Left kidney (tissue), 2 donors: ENCODE measurements around the gene SPNS2. TPM values are rescaled to one million over a fixed set of nuclear protein-coding genes. Genes with fewer than 3 reads are reported as not detected.

Experiments
- DNase-seq: peaks from one replicate; pipeline ENCODE4 v3.0.0-alpha.2; 2013
- polyA plus RNA-seq: library from polyadenylated mRNA; unstranded; fragments of 120-200 nt; gene quantifications from one replicate; pipeline ENCODE4 v1.2.1, GENCODE V29; 2013; ENCODE audit not compliant: insufficient read length

Gene SPNS2
- polyA plus RNA-seq, 1 donor = 32.3 TPM

- DNase-seq = no peak
These were observed 18.5 kb upstream of the SPNS2 start for GRCh38 chr17:4479982-4480751.

GRCh38 chr17:4480929-4481898 lies 17.5 kb upstream of the SPNS2 start:
- DNase-seq = no peak

GRCh38 chr17:4482338-4483011 lies 16.2 kb upstream of the SPNS2 start:
- DNase-seq = no peak

DNA sequence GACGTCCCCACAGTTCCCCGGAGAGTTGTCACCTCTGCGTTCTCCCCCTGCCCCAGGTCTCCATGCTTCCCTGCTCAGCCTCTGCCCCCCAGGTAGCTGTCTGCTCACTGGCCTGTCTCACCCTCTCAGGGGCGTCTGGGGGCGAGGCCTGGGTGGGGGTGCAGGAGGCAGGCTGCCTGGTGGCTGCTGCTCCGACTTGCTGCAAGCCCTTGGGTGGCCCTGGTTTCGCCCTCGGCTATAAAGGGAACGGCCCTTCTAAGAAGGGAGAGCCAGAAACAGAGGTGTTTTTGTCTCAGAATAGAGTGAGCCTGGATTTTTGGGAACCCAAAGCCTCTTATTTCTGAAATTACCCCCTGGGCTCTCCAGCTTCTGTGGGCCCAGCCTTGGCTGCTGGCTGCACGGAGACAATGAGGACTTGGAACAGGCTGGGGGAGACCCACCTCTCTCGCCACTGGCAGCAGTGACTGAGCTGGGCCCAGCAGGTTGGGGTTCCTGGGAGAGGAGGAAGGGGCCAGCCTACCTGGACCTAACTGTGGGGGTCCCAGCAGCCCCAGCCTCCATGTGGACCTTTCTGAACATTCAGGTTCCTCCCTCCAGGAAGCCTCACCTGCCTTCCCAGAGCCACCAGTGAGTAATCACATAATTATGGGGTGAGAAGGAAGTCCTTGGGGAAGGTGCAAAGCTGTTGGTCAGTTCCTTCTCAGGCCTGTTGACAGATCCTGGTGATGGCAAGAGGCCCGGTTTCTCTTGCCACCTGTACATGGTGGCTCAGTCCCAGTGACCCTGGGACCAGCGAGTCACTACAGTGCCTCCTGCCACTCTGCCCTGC lies 15.5 kb upstream of the SPNS2 start:
- no peak for DNase-seq

DNA sequence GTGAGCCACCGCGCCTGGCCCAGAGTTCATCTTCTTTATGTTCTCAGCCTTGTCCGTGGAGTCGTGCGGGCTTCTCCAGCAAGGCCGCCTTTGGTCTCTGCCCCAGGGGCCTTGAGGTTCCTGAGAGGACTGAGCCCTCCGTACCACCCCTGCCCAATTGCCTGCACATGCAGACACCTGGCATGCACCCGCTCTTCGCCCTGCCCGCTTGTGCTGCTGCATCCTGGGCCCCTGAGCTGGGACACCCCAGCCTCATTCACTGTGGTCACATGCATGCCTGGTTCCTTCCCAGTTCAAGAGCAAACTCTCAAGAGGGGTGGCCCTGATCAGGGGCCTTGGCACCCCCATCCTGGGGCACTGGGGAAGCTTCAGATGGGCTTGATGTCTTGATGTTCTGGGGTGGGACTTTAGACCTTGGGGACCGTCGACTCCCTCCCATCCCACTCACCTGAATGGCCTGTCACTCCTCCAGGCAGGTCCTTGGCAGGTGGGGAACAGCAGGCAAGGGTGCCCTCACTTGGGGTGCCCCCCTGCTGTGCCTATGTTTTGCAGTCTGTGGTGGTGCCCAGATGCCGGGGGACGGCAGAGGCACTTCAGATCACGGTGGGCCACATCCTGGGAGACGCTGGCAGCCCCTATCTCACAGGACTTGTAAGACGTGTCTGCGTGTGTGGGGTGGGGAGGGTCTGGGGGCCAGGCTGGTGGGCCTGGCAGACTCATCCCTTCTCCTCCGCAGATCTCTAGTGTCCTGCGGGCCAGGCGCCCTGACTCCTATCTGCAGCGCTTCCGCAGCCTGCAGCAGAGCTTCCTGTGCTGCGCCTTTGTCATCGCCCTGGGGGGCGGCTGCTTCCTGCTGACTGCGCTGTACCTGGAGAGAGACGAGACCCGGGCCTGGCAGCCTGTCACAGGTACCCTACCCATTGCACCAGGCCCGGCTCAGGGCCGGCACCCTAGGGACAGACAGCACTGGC lies 12.7 kb upstream of the SPNS2 start:
- DNase-seq = no peak

DNA sequence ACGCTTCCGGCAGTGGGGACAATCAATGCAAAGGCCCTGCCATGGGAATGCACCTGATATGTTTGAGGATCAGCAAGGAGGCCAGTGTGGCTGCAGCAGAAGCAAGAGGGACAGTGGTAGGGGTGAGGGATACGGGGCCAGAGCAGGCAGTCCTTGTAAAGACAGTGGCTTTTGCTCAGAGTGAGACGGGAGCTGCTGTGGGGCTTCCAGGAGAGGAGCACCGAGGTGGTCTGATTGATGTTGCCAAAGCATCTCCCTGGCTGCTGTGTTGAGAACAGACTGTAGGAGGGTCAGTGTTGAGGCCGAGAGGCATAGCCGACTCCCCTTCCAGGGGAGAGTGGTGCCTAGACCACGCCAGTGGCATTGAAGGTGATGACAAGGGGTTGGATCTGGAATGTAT lies 11.4 kb upstream of the SPNS2 start:
- DNase-seq = no peak

- DNase-seq = no peak
These were observed 10.6 kb upstream of the SPNS2 start for GRCh38 chr17:4487820-4488716.

DNA sequence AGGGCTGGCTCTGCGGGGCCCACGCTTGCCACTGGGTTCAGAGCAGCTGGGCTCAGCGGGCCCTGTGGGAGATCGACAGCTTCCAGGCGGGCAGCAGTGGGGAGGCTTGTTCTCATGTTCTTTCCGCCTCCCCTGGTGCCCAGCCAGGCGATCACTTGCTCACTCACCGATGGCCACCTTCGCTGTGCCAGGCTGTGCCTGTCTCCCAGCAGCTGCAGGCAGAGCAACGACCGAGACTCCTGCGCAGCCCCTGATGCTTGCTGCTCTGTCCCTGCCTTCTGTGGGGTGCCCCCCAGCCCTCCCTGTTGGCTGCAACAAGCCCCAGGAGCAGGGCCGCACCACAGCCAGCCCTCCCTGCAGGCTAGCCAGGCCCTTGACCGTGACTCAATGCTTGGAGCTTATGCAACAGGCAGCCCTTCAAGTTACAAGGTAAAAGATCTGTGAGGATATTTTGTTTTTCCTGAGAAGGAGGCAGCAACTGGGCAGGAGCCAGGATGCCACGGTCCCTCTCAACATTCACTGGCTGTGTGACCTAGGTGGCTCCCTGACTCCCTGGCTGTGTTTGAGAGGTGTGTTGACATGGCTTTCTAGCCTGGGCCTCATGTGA lies 9.6 kb upstream of the SPNS2 start:
- DNase-seq = no peak

- no peak for DNase-seq
These were observed 8.5 kb upstream of the SPNS2 start for GRCh38 chr17:4490109-4490591.

- DNase-seq = no peak
These were observed 8.0 kb upstream of the SPNS2 start for GRCh38 chr17:4490637-4491061.

DNA sequence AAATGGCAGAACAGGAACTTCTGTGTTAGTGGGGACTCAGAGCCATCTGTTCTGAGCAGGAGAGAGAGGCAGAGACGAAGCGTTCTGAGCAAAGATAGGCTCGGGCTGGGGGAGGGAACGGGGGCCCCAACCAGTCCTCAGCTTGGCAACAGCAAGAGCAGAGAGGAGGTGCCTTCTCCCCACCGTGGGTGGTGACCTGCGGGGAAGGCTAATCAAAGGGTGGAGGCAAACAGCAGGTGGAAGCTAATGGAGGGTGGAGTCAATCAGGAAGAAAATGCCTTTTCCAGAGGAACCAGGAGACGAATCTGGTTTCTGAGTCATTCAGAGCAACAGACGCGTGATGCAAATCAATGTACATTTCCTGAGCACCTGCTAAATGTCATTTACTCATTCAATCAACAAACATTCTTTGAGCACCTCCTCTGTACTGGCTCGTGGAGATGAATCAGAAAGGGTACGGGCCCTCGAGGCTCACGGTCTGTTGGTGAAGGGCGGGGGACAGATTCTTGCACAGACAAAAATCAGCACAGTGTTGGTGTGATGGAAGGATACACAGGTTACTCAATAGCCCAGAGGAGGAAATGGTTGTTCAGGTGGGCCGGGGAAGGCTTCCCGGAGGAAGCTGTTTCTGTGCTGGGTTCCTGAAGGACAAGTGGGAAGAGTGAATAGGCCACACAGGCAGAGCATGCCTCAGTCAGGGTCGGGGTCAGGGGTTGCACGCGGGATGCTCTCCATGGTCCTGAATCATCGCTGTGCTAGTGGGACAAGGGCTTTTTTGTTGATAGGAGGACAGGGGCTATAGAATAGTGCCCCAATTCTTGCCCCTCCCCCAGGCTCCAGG lies 5.7 kb upstream of the SPNS2 start:
- peak; percentile 82 for DNase-seq

GRCh38 chr17:4497101-4497824 lies 1.4 kb upstream of the SPNS2 start:
- no peak for DNase-seq

DNA sequence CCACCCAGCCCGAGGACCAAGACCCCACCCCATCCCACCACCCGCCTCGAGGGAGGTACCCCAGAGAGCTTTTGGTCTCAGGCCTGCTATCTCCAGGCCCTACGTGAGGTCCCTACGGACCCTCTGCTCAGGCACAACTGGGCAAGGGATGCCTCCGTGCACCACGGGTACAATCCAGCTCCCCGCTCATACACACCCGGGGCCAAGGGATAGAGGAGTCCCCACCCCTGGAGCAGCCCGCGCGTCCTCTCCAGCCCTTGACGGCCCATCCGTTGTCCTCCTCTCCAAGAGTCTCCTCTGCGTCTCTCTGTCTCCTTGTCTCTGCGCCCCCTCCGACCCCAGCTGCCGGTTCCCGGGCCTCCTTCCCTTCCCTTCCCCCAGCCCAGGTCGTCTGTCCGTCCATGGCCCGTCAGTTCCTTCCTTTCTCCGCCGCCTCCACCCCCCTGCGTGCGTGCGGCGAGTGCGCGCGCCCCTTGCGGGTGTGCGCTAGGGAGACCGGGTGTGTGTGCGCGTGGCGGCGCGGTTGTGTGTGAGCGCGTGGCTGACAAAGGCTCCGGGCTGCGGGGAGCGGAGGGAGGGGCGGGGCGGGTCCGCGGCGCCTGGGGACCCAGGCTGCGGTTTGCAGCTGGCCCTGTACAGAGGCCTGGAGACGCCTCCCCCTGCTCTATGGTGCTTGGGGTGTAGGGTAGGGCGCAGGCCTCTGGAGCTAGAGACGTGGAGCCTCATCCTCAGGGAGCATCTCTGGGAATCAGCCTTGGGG lies 930 bp downstream of the SPNS2 start:
- DNase-seq = no peak

GRCh38 chr17:4500191-4500571 lies 1.5 kb downstream of the SPNS2 start:
- no peak for DNase-seq

DNA sequence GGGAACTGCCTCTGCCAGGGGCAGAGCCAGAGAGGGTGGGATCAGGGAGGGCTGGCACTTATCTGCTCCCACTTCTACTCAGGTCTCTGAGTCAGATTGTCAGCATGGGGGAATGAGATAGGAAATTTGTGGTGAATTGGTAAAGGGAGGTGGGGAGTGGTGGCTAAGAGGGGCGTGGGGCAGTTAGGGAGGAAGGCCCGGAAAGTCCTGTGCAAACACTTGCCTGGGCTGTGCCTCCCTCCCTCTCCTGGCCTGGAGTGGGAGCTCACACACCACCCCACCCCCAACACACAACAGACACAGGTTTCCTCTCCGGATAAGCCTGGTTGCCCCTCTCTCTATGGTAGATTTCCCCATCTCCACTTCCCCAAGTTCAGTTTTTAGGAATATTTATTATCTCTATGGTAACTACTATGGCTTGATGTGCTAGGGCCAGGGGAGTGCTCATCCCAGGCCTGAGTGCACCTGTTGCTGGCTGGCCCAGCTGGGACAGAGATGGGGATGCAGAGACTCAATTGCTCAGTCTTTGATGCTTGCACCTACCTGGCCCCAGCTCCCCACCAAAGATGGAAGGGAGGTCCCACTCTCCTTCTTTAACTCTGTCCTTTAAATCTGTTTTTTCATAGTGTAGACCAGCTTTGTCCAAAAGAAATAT lies 2.7 kb downstream of the SPNS2 start:
- no peak for DNase-seq
